ENCODE measurements around the gene PRAMEF2.
"Not testable (repeated sequence)": the region's sequence is repeated elsewhere in the genome, so short reads cannot be mapped to it uniquely, and the experiment has no call there.

PRAMEF2 gene

GRCh38 chr1:12856786-12857185 lies at the start of gene PRAMEF2:
PRAMEF2 (plus strand) TSS chr1:12857086; CDS start chr1:12859010, 1,924 bp downstream.
- not testable (repeated sequence) for DNase-seq (ENCODE audit: low spot score)

- no peak for DNase-seq (ENCODE audit: low spot score)
Observed at GRCh38 chr1:12809933-12810332, 47.0 kb upstream of the PRAMEF2 start.

GRCh38 chr1:12810691-12811408 lies 46.0 kb upstream of the PRAMEF2 start:
- no peak for DNase-seq (ENCODE audit: low spot score)

- DNase-seq (ENCODE audit: low spot score) = no peak
Observed at GRCh38 chr1:12811409-12811784, 45.5 kb upstream of the PRAMEF2 start.

- DNase-seq (ENCODE audit: low spot score) = not testable (repeated sequence)
Observed at GRCh38 chr1:12819061-12819460, 37.8 kb upstream of the PRAMEF2 start.

GRCh38 chr1:12831310-12831709 lies 25.6 kb upstream of the PRAMEF2 start, which contains the start of gene PRAMEF11:
PRAMEF11 (minus strand) TSS chr1:12831410; CDS start chr1:12828789, 2,621 bp downstream.
- not testable (repeated sequence) for DNase-seq (ENCODE audit: low spot score)

GRCh38 chr1:12833251-12833650 lies 23.6 kb upstream of the PRAMEF2 start:
- not testable (repeated sequence) for DNase-seq (ENCODE audit: low spot score)

GRCh38 chr1:12848620-12849019 lies 8.3 kb upstream of the PRAMEF2 start, which contains the start of gene HNRNPCL1:
HNRNPCL1 (minus strand) TSS chr1:12848720; CDS start chr1:12848289, 431 bp downstream.
- DNase-seq (ENCODE audit: low spot score) = not testable (repeated sequence)

- DNase-seq (ENCODE audit: low spot score) = no peak
Observed at GRCh38 chr1:12851779-12852178, 5.1 kb upstream of the PRAMEF2 start.

GRCh38 chr1:12863131-12863880 lies 6.4 kb downstream of the PRAMEF2 start:
- not testable (repeated sequence) for DNase-seq (ENCODE audit: low spot score)

GRCh38 chr1:12878453-12878852 lies 21.6 kb downstream of the PRAMEF2 start:
- not testable (repeated sequence) for DNase-seq (ENCODE audit: low spot score)

GRCh38 chr1:12886101-12886500 lies 29.2 kb downstream of the PRAMEF2 start, which contains the start of gene PRAMEF4:
PRAMEF4 (minus strand) TSS chr1:12886201; CDS start chr1:12883394, 2,807 bp downstream.
- DNase-seq (ENCODE audit: low spot score) = not testable (repeated sequence)

GRCh38 chr1:12898170-12898569 lies 41.3 kb downstream of the PRAMEF2 start, which contains the start of gene PRAMEF10:
PRAMEF10 (minus strand) TSS chr1:12898270; CDS start chr1:12895847, 2,423 bp downstream.
- DNase-seq (ENCODE audit: low spot score) = not testable (repeated sequence)

- not testable (repeated sequence) for DNase-seq (ENCODE audit: low spot score)
Observed at GRCh38 chr1:12899186-12899585, 42.3 kb downstream of the PRAMEF2 start.

GRCh38 chr1:12903793-12904572 lies 47.1 kb downstream of the PRAMEF2 start:
- DNase-seq (ENCODE audit: low spot score) = not testable (repeated sequence)
